Testis (tissue), 2 donors: ENCODE results near the gene RNASE8.

Experiments
- CTCF ChIP-seq, 3 experiments: fragments of 450-650 bp in 2 of 3; fragments of 200-600 bp in 1 of 3; sonication (generic) in 1 of 3; IDR thresholded peaks; one replicate each; pipeline ENCODE4 v1.5.1; 2016 to 2019; ENCODE audit warnings: antibody characterized with exemption in 3 of 3, mild to moderate bottlenecking in 2 of 3, moderate library complexity in 1 of 3
- POLR2A ChIP-seq: fragments of 450-650 bp; IDR thresholded peaks from one replicate; pipeline ENCODE4 v1.6.1; 2017; ENCODE audit warnings: antibody characterized with exemption, mild to moderate bottlenecking, moderate library complexity

- no peak for TF ChIP-seq CTCF (IDR thresholded peaks at IDR 0.05)
- no peak for TF ChIP-seq POLR2A
Observed at GRCh38 chr14:21071225-21072030, 13.8 kb downstream of the RNASE8 start.
